Fibroblast of gingiva (primary cell): ENCODE results near the gene ZIC3.

ENCODE experiments used
- DNase-seq: peaks from one replicate; pipeline ENCODE4 v3.0.0-alpha.2; 2011; ENCODE audit warnings: low read depth

Gene ZIC3

DNA sequence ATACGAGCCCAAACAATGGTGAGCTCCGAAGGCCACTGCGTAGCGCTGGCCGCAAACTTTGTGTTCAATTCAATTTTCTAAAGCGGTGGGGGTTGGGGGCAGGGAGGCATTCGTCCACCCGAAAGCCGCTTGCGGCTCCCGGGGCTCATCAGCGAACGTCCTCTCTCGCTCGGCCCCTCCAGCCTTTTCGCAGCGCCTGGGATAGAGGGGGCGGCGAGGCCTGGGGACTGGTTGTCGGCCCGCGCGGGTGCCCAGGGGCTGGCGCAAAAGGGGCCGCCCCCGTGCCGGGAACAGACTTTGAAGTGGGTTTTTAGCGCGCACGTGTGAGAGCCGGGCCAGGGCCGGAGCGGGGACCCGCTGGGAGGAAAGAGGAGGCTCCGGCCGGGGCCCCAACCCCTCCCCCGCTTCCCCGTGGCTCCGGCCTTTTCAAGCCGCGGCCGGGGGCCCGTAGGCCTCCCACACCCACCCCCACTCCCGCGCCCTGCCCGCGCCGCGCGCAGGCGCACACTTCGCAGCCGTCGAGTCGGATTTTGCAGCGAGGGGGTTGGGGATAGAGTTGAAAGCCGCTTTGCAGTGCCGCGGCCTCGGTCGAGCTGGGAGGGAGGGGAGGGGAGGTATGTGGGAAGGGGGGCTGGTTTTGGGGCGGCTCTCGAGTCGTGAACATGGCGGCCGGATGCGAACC lies 8.3 kb downstream of the ZIC3 start:
- no peak for DNase-seq

DNA sequence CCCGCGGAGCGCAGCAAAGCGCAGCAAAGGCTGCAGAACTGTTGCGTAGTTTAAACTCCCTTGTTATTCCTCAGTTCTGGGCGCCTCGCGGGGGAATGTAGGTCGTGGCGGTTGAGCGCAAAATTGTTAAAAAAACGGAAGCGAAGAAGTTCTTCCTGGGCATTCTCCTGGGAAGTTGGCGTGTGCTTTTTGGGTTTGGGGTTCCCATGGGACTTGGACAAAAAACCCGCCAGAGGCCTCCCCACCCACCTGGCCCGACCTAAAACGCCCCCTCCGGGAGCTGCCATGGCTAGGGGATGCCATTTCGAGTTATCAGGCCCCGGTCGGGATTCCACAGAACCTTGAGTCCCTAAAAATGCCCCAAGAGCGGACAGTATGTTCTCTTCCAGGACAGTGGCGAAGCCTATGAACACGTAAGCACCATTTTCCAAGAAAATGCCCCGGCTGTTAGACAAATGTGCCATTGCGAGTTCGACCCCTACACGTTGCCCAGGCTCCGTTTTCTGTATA lies 8.9 kb downstream of the ZIC3 start:
- DNase-seq = no peak

DNA sequence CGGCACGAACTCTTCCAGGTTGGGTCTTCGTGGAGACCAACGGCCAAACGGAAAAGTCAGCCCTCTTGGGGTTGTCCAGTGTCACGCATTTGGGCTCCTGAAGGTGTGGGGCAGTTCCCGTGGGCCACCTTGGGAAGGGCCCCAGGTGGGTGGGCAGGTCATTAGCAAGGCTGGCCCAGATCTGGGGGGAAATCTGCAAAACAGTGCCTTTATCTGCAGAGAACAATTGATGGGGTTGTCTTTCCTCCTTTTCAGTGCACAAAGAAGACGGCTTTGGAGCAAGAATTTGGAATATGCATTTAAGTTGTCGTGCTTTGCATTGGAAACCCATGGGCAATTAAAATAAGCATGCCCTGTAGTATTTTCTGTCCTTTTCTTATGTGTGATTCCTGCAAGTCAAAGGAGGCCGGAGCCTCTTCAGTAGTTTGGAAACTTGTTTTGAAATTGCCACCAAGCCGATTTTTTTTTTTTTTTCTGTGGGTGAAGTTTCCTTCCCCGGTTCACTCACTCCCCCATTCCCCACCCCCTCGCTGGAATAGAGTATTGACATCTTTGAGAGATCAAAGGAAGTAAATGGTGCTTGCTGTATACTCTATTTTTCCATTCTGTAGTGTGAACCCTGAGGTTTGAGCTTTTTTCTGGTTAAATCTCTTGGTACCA lies 9.8 kb downstream of the ZIC3 start:
- DNase-seq = no peak

DNA sequence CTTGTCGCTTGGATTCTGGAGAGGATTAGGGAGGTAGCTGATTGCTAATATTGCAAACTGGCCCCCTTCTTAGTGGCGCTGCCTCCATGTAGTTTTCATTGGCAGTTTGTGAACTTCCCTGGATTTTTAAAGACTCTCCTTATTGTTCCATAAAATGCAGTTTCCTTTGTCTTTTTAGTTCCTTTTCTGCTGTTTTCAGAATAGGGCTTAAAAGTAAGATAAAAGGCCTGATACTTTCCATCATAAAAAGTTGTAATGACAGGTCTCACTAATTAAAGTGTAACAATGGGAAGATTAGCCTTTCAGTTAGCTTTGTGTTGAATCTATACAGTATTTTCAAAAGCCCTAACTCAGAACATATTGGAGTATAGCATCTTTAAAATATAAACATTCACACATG lies 21.2 kb downstream of the ZIC3 start:
- DNase-seq = no peak

DNA sequence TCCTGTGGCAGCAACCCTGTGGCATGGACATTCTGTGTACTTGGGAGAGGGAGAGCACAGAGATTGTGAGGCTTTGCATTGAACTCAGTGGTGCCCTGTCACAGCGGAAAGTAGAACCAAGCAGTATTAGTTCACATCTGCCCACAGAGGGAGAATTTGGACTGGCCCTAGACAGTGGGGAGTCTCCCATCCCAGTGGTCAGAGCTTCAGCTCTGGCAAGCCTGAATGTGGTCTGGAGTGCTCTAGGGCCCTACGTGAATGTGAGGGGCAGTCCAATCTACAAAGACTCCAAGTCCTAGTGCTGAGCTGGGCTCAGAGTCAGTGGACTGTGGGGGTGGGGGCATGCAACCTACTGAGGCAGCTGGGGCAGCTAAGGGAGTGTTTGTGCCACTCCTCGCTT lies 34.8 kb downstream of the ZIC3 start:
- DNase-seq = no peak
